Trophoblast cell (in vitro differentiated cells and primary cell): ENCODE results near the gene PROCR. TPM values are rescaled to one million over a fixed set of nuclear protein-coding genes. Genes with fewer than 3 reads are reported as not detected.

Experiments
- DNase-seq, 2 donors: peaks; one replicate each; pipeline ENCODE4 v3.0.0-alpha.2; 2016
- H2AFZ ChIP-seq: 2 replicates; pipeline ENCODE4 v1.6.1; 2013; ENCODE audit warnings: low read length, moderate library complexity, mild to moderate bottlenecking; ENCODE audit not compliant: insufficient read depth, poor library complexity
- H2AK5ac ChIP-seq: 2 replicates; pipeline ENCODE4 v1.6.1; 2013; ENCODE audit warnings: mild to moderate bottlenecking, low read length
- H2BK120ac ChIP-seq: 2 replicates; pipeline ENCODE4 v1.6.1; 2013; ENCODE audit warnings: low read length, mild to moderate bottlenecking, moderate library complexity; ENCODE audit not compliant: insufficient read depth, poor library complexity
- H2BK12ac ChIP-seq: 2 replicates; pipeline ENCODE4 v1.6.1; 2013; ENCODE audit warnings: mild to moderate bottlenecking, low read length, moderate library complexity
- H2BK5ac ChIP-seq: 2 replicates; pipeline ENCODE4 v1.6.1; 2013; ENCODE audit warnings: low read length, low read depth, moderate library complexity, mild to moderate bottlenecking; ENCODE audit not compliant: poor library complexity
- H3K14ac ChIP-seq: 2 replicates; pipeline ENCODE4 v1.6.1; 2013; ENCODE audit warnings: mild to moderate bottlenecking, low read length
- H3K18ac ChIP-seq: 2 replicates; pipeline ENCODE4 v1.6.1; 2013; ENCODE audit warnings: mild to moderate bottlenecking, low read length
- H3K23ac ChIP-seq: 2 replicates; pipeline ENCODE4 v1.6.1; 2013; ENCODE audit warnings: low read length
- H3K27ac ChIP-seq: 2 replicates; pipeline ENCODE4 v1.5.1; 2013; ENCODE audit warnings: low read depth, mild to moderate bottlenecking, inconsistent platforms, low read length, moderate library complexity
- H3K27me3 ChIP-seq: 2 replicates; pipeline ENCODE4 v1.6.1; 2013; ENCODE audit warnings: inconsistent platforms, mild to moderate bottlenecking, low read length, moderate library complexity; ENCODE audit not compliant: insufficient read depth
- H3K36me3 ChIP-seq, 2 experiments: 1 replicate in 1 of 2; 2 replicates in 1 of 2; pipeline ENCODE4 v1.6.1; 2013; ENCODE audit warnings: low read length in 2 of 2, mild to moderate bottlenecking in 2 of 2, moderate library complexity in 1 of 2; ENCODE audit not compliant: insufficient read depth in 2 of 2, control insufficient read depth in 1 of 2
- H3K4ac ChIP-seq: 2 replicates; pipeline ENCODE4 v1.6.1; 2013; ENCODE audit warnings: low read depth, mild to moderate bottlenecking, low read length, moderate library complexity
- H3K4me1 ChIP-seq, 2 experiments: 1 replicate in 1 of 2; 2 replicates in 1 of 2; pipeline ENCODE4 v1.6.1; 2013; ENCODE audit warnings: low read length in 2 of 2, mild to moderate bottlenecking in 2 of 2, moderate library complexity in 1 of 2; ENCODE audit not compliant: insufficient read depth in 2 of 2, control insufficient read depth in 1 of 2
- H3K4me2 ChIP-seq: 2 replicates; pipeline ENCODE4 v1.6.1; 2013; ENCODE audit warnings: inconsistent platforms, mild to moderate bottlenecking, low read length, moderate library complexity
- H3K4me3 ChIP-seq: 2 replicates; pipeline ENCODE4 v1.5.1; 2013; ENCODE audit warnings: mild to moderate bottlenecking, low read depth, low read length, inconsistent platforms
- H3K79me1 ChIP-seq: one replicate; pipeline ENCODE4 v1.6.1; 2013; ENCODE audit warnings: low read length
- H3K79me2 ChIP-seq: 2 replicates; pipeline ENCODE4 v1.6.1; 2013; ENCODE audit warnings: low read length, mild to moderate bottlenecking; ENCODE audit not compliant: control insufficient read depth, insufficient read depth, poor library complexity
- H3K9ac ChIP-seq: 2 replicates; pipeline ENCODE4 v1.6.1; 2013; ENCODE audit warnings: mild to moderate bottlenecking, low read length
- H3K9me3 ChIP-seq: 2 replicates; pipeline ENCODE4 v1.6.1; 2013; ENCODE audit warnings: low read depth, mild to moderate bottlenecking, control low read depth, inconsistent platforms, low read length; ENCODE audit not compliant: insufficient read depth
- H4K12ac ChIP-seq: 2 replicates; pipeline ENCODE4 v1.6.1; 2013; ENCODE audit warnings: low read depth, mild to moderate bottlenecking, low read length, moderate library complexity
- H4K8ac ChIP-seq: 2 replicates; pipeline ENCODE4 v1.6.1; 2013; ENCODE audit warnings: low read depth, mild to moderate bottlenecking, low read length, moderate library complexity
- H4K91ac ChIP-seq: one replicate; pipeline ENCODE4 v1.6.1; 2013; ENCODE audit warnings: low read depth, mild to moderate bottlenecking, low read length, moderate library complexity
- WGBS: extraction: QIAGEN DNeasy Blood & Tissue Kit; methylation state at CpG from one replicate; pipeline ENCODE4 v1.1.7; 2013; ENCODE audit warnings: missing lambda C conversion rate; ENCODE audit not compliant: insufficient read length, insufficient coverage; ENCODE audit errors: extremely low coverage; 5-methylcytosine and 5-hydroxymethylcytosine counted together
- polyA plus RNA-seq: library from polyadenylated mRNA; stranded (reverse); fragments of 200-250 nt; gene quantifications from 2 replicates; pipeline ENCODE4 v1.2.3, GENCODE V29; 2013

PROCR gene
- polyA plus RNA-seq, result 17.1 and 18.6 TPM in 2 replicates

DNA sequence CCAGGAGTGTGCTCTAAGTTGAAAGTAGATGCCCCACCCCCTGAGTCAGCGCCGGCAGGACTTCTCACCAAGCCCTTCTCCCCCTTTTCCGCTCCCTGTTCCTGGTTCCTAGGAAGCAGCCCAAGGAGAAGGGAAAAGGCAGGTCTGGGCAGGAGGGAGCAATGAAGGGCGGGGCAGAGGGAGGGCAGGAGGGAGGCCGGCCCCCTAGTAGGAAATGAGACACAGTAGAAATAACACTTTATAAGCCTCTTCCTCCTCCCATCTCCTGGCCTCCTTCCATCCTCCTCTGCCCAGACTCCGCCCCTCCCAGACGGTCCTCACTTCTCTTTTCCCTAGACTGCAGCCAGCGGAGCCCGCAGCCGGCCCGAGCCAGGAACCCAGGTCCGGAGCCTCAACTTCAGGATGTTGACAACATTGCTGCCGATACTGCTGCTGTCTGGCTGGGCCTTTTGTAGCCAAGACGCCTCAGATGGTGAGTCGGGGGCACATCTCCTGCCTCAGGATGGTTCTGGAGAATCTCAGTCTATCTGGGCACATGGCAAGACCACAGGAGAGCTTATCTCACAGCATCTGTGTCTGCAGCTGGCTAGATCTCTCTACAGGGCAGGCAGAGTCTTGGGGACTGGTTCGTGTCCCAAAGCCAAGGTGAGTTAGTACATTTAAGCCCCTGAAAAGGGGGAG, at the start of gene PROCR:
TSS of gene PROCR (plus strand) at position 320 of the 681 bp plus-strand sequence. CDS start at position 403, 83 bp downstream.
- Histone ChIP-seq H4K91ac (no peak within 1 kb of the TSS), H3K4ac (no peak within 1 kb of the TSS), H3K27me3 (no peaks in the 10 kb centered on the region), H2BK12ac (no peak within 1 kb of the TSS), H3K4me3 (no peak within 1 kb of the TSS), H3K79me2 (no peaks in the 10 kb centered on the region), H3K4me1 (peaks cover 4% of the 10 kb centered on the region in 2 experiments), H2BK120ac (no peak within 1 kb of the TSS), H3K23ac (no peak within 1 kb of the TSS), H2AFZ (peak within 1 kb of the TSS; percentile 28), H3K79me1 (no peaks in the 10 kb centered on the region), H4K8ac (peak within 1 kb of the TSS; percentile 15), H3K27ac (no peak within 1 kb of the TSS), H3K36me3 (peaks cover 0 to 2% of the 10 kb centered on the region in 2 experiments), H3K9me3 (peaks cover 2% of the 10 kb centered on the region), H2BK5ac (no peak within 1 kb of the TSS), H4K12ac (no peak within 1 kb of the TSS), H3K4me2 (peak within 1 kb of the TSS; percentile 45), H3K14ac (no peak within 1 kb of the TSS), H2AK5ac (no peak within 1 kb of the TSS), H3K9ac (no peak within 1 kb of the TSS), H3K18ac (no peak within 1 kb of the TSS)
- WGBS, result no CpG with 5 or more reads among the region's 16 CpGs
- DNase-seq, result peak; percentile 79 to 90

DNA sequence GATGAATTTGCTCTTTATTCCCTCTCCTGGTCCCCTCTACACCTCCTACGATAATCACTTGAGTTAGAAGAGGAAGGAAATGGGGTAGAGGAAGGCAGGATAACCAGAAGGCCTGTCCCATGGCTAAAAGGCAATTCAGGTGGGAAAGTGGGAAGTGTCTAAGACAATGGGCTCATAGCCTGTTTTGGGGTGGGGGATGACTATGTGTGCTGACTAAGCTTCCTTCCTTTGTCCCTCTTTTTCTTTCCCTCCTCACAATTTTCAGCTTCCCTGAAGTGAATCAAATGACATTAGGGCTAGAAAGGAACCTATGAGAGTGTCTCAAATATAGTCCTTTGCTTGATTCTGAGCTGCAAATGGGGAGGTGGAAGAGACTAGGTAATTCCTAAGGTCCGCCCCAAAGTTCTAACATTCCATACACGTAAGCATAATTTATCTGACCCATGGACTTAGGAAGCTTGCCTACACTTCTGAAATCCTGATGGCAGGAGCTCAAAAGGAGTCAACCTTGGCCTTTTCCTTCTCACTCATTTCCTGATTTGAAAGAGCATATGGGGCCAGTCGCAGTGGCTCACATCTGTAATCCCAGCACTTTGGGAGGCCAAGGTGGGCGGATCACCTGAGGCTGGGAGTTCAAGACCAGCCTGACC, 49.0 kb upstream of the PROCR start:
- Histone ChIP-seq H2BK120ac (no peak overlapping the region), H3K18ac (no peak overlapping the region), H2AK5ac (no peak overlapping the region), H2AFZ (no peak overlapping the region), H4K12ac (no peak overlapping the region), H3K36me3 (peaks cover 31 to 49% of the 10 kb centered on the region in 2 experiments), H4K91ac (no peak overlapping the region), H3K4ac (no peak overlapping the region), H3K4me1 (no peaks in the 10 kb centered on the region), H2BK12ac (no peak overlapping the region), H3K4me2 (no peak overlapping the region), H3K4me3 (no peak overlapping the region), H3K79me2 (no peaks in the 10 kb centered on the region), H3K14ac (no peak overlapping the region), H3K27me3 (no peaks in the 10 kb centered on the region), H3K23ac (no peak overlapping the region), H2BK5ac (no peak overlapping the region), H3K9ac (no peak overlapping the region), H4K8ac (no peak overlapping the region), H3K79me1 (no peaks in the 10 kb centered on the region), H3K9me3 (no peaks in the 10 kb centered on the region), H3K27ac (no peak overlapping the region)
- DNase-seq, result no peak
- WGBS, result no CpG with 5 or more reads among the region's 5 CpGs

DNA sequence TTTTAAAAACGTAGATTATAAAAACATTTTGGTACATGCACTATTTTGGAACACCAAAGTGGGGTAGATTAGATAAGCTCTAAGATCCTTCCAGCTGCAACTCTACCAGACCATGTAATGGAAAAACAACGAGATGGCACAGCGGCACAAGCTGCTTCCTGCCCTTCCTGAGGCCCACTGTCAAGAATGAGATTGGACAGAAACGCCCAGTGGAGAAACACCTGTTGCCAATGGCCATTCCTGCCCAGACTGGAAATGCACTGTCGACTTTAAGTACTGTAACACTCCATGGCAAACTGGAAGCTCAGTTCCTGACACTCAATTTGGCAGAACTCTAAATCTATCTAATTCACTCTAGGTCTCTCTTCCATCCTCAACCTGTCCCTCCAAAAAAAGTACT, 46.1 kb upstream of the PROCR start:
- Histone ChIP-seq H3K27me3 (no peaks in the 10 kb centered on the region), H3K4me1 (no peaks in the 10 kb centered on the region), H3K4ac (no peak overlapping the region), H3K14ac (no peak overlapping the region), H2BK5ac (no peak overlapping the region), H3K23ac (no peak overlapping the region), H2AK5ac (no peak overlapping the region), H3K9ac (no peak overlapping the region), H4K8ac (no peak overlapping the region), H3K36me3 (peaks cover 26 to 35% of the 10 kb centered on the region in 2 experiments), H4K91ac (no peak overlapping the region), H3K79me2 (no peaks in the 10 kb centered on the region), H3K79me1 (no peaks in the 10 kb centered on the region), H3K9me3 (no peaks in the 10 kb centered on the region), H2BK120ac (no peak overlapping the region), H4K12ac (no peak overlapping the region), H2BK12ac (no peak overlapping the region), H3K18ac (no peak overlapping the region), H3K4me3 (no peak overlapping the region), H3K4me2 (no peak overlapping the region), H3K27ac (no peak overlapping the region), H2AFZ (no peak overlapping the region)
- DNase-seq, result no peak
- WGBS, result no CpG with 5 or more reads among the region's 5 CpGs

DNA sequence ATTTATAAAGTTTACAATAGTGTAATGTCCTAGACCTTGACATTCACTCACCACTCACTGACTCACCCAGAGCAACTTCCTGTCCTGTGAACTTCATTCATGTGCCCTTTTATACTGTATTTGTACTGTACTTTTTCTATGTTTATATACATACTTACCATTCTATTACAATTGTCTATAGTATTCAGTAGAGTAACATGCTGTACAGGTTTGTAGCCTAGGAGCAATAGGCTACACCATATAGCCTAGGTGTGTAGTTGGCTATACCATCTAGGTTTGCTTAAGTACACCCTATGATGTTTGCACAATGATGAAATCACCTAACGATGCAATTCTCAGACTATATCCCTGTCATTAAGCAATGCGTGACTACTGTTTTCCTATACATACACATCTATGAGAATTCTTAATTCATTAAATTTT, 42.2 kb upstream of the PROCR start:
- H2BK120ac ChIP-seq, result no peak overlapping the region
- no peak overlapping the region for H3K4me2 ChIP-seq
- H2BK5ac ChIP-seq, result no peak overlapping the region
- DNase-seq, result peak in 1 of 2 donors; percentile 4
- H3K79me2 ChIP-seq, result no peaks in the 10 kb centered on the region
- no peak overlapping the region for H4K91ac ChIP-seq
- H3K36me3 ChIP-seq, result peaks cover 22 to 29% of the 10 kb centered on the region in 2 experiments
- H4K12ac ChIP-seq, result no peak overlapping the region
- no peak overlapping the region for H2AFZ ChIP-seq
- no peaks in the 10 kb centered on the region for H3K27me3 ChIP-seq
- WGBS, result no CpG with 5 or more reads among the region's 2 CpGs
- H2AK5ac ChIP-seq, result no peak overlapping the region
- no peaks in the 10 kb centered on the region for H3K9me3 ChIP-seq
- no peaks in the 10 kb centered on the region for H3K79me1 ChIP-seq
- no peak overlapping the region for H3K18ac ChIP-seq
- no peak overlapping the region for H3K23ac ChIP-seq
- H2BK12ac ChIP-seq, result no peak overlapping the region
- no peaks in the 10 kb centered on the region for H3K4me1 ChIP-seq
- H3K4me3 ChIP-seq, result no peak overlapping the region
- H3K4ac ChIP-seq, result no peak overlapping the region
- no peak overlapping the region for H3K9ac ChIP-seq
- H4K8ac ChIP-seq, result no peak overlapping the region
- H3K14ac ChIP-seq, result no peak overlapping the region
- no peak overlapping the region for H3K27ac ChIP-seq
